ENCODE data around the gene ALKBH3.

The ALKBH3 gene

DNA sequence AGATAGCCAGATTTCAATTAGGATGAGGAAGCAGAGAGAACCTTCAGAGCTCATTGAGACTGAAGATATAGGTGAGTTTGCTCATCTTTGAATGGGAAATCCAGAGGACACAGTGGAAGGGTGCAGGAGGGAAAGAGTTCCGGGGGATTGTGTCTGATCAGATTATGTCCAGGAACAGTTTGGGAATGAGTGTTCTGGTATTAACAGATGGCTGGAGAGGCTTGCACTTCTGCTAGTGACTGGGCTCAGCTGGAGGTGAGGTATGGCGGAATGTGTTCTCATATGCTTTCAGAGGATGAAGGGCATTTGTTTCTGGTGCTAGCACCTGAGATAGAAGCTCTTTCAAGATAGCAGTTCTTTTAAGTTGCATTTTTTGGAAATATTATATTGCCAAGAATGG, 27.6 kb downstream of the ALKBH3 start:
- Histone ChIP-seq H3K36me3 (ENCODE audit: control insufficient read depth, insufficient read depth, low read length) (no peaks in the 10 kb centered on the region; the same call in 1 of the 2 replicates), H3K27me3 (replicated peaks; ENCODE audit: control insufficient read depth, insufficient read depth, low read length) (no peaks in the 10 kb centered on the region), H3K4me3 (replicated peaks; ENCODE audit: low read depth, low read length) (no peak overlapping the region)
- no peak for DNase-seq (ENCODE audit: extremely low read depth, insufficient read length)
- TF ChIP-seq CTCF (IDR thresholded peaks at IDR 0.05; ENCODE audit: insufficient read depth, low read length, poor library complexity, severe bottlenecking), result no peak

- DNase-seq (ENCODE audit: extremely low read depth, insufficient read length), result no peak
- no peak for TF ChIP-seq CTCF (IDR thresholded peaks at IDR 0.05; ENCODE audit: insufficient read depth, low read length, poor library complexity, severe bottlenecking)
- no peak overlapping the region for H3K4me3 ChIP-seq (replicated peaks; ENCODE audit: low read depth, low read length)
- H3K36me3 ChIP-seq (ENCODE audit: control insufficient read depth, insufficient read depth, low read length), result no peaks in the 10 kb centered on the region; the same call in 1 of the 2 replicates
- no peaks in the 10 kb centered on the region for H3K27me3 ChIP-seq (replicated peaks; ENCODE audit: control insufficient read depth, insufficient read depth, low read length)
These were observed 28.1 kb downstream of the ALKBH3 start for GRCh38 chr11:43908683-43909082.

DNA sequence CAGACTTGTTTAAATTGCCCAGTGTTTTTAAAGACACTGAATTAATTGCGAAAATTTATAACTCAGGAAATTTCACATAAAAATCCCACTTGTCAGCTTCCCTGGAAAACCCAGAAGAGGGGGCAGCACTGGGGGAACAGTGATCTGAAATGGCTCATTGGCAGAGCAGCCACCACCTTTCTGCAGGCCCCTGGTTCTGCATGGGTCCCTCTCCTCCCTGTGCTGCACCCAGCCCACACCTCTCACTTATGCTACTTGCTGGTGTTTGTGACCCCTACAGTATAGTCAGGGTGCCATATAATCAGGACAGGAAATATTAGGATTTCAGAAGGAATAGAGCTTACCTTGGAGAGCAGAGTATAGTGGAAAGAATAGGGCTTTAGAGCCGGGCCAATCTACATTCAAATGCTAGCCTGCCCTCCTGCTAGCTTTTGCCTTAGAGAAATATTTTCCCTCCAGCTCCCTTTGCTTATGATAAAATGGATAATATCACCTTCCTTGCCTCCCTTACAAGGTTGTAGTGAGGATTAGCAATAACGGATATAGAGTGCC, 33.3 kb downstream of the ALKBH3 start:
- Histone ChIP-seq H3K36me3 (ENCODE audit: control insufficient read depth, insufficient read depth, low read length) (no peaks in the 10 kb centered on the region; the same call in 1 of the 2 replicates), H3K4me3 (replicated peaks; ENCODE audit: low read depth, low read length) (no peak overlapping the region), H3K27me3 (replicated peaks; ENCODE audit: control insufficient read depth, insufficient read depth, low read length) (no peaks in the 10 kb centered on the region)
- TF ChIP-seq CTCF (IDR thresholded peaks at IDR 0.05; ENCODE audit: insufficient read depth, low read length, poor library complexity, severe bottlenecking), result no peak
- no peak for DNase-seq (ENCODE audit: extremely low read depth, insufficient read length)

GRCh38 chr11:43914466-43914865, 33.8 kb downstream of the ALKBH3 start:
- DNase-seq (ENCODE audit: extremely low read depth, insufficient read length), result no peak
- Histone ChIP-seq H3K4me3 (replicated peaks; ENCODE audit: low read depth, low read length) (no peak overlapping the region), H3K36me3 (ENCODE audit: control insufficient read depth, insufficient read depth, low read length) (no peaks in the 10 kb centered on the region; the same call in 1 of the 2 replicates), H3K27me3 (replicated peaks; ENCODE audit: control insufficient read depth, insufficient read depth, low read length) (no peaks in the 10 kb centered on the region)
- TF ChIP-seq CTCF (IDR thresholded peaks at IDR 0.05; ENCODE audit: insufficient read depth, low read length, poor library complexity, severe bottlenecking), result no peak

DNA sequence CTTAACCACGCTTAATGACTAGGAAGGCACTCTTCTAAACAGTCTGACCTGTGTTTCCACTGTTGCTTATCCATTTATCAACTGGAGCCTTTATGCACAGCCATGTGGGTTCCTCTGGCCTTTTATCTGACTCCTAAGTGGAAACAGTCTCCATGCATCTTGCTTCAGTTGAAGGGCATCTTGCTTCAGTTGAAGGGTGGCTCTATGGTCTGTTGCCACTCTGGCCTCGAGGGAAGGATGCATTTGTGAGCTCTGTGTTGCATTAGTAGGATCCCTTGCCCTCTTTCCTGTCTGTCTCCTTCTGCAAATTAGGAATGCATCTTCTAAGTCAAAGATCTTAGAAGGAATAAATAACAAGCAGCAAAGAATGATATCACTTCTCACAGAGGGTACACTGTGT, 36.0 kb downstream of the ALKBH3 start:
- peaks cover 3% of the 10 kb centered on the region for H3K36me3 ChIP-seq (ENCODE audit: control insufficient read depth, insufficient read depth, low read length)
- H3K27me3 ChIP-seq (replicated peaks; ENCODE audit: control insufficient read depth, insufficient read depth, low read length), result no peaks in the 10 kb centered on the region
- no peak overlapping the region for H3K4me3 ChIP-seq (replicated peaks; ENCODE audit: low read depth, low read length)
- TF ChIP-seq CTCF (IDR thresholded peaks at IDR 0.05; ENCODE audit: insufficient read depth, low read length, poor library complexity, severe bottlenecking), result no peak
- no peak for DNase-seq (ENCODE audit: extremely low read depth, insufficient read length)

- no peak for DNase-seq (ENCODE audit: extremely low read depth, insufficient read length)
- Histone ChIP-seq H3K36me3 (ENCODE audit: control insufficient read depth, insufficient read depth, low read length) (peaks cover 6% of the 10 kb centered on the region), H3K27me3 (replicated peaks; ENCODE audit: control insufficient read depth, insufficient read depth, low read length) (no peaks in the 10 kb centered on the region), H3K4me3 (replicated peaks; ENCODE audit: low read depth, low read length) (no peak overlapping the region)
- no peak for TF ChIP-seq CTCF (IDR thresholded peaks at IDR 0.05; ENCODE audit: insufficient read depth, low read length, poor library complexity, severe bottlenecking)
These were observed 37.2 kb downstream of the ALKBH3 start for GRCh38 chr11:43917851-43918250.
